Stromal cell of bone marrow (primary cell): ENCODE data around the gene ALX4.

Experiments
- DNase-seq: peaks from one replicate; pipeline ENCODE4 v3.0.0-alpha.2; 2012; ENCODE audit warnings: low read depth

ALX4 gene

GRCh38 chr11:44315947-44316658 is 6.2 kb upstream of the ALX4 start:
- no peak for DNase-seq

- no peak for DNase-seq
Observed at GRCh38 chr11:44314733-44315132, 4.8 kb upstream of the ALX4 start.

GRCh38 chr11:44313761-44314489 is 4.0 kb upstream of the ALX4 start:
- no peak for DNase-seq

- no peak for DNase-seq
Observed at GRCh38 chr11:44312876-44313275, 2.9 kb upstream of the ALX4 start.

- no peak for DNase-seq
Observed at GRCh38 chr11:44311339-44312261, 1.7 kb upstream of the ALX4 start.

GRCh38 chr11:44310463-44311272 is 729 bp upstream of the ALX4 start:
- DNase-seq: no peak

GRCh38 chr11:44310206-44310462 is 195 bp upstream of the ALX4 start:
- DNase-seq: no peak

- no peak for DNase-seq
Observed at GRCh38 chr11:44308923-44309477, 939 bp downstream of the ALX4 start.

GRCh38 chr11:44308256-44308922 is 1.6 kb downstream of the ALX4 start:
- no peak for DNase-seq

- DNase-seq: no peak
Observed at GRCh38 chr11:44307340-44308099, 2.4 kb downstream of the ALX4 start.

- no peak for DNase-seq
Observed at GRCh38 chr11:44306918-44307244, 3.1 kb downstream of the ALX4 start.

- no peak for DNase-seq
Observed at GRCh38 chr11:44306052-44306917, 3.7 kb downstream of the ALX4 start.

GRCh38 chr11:44305470-44306051 is 4.4 kb downstream of the ALX4 start:
- DNase-seq: no peak

GRCh38 chr11:44305026-44305469 is 4.9 kb downstream of the ALX4 start:
- no peak for DNase-seq

GRCh38 chr11:44304091-44305025 is 5.6 kb downstream of the ALX4 start:
- DNase-seq: no peak

- DNase-seq: no peak
Observed at GRCh38 chr11:44303401-44303938, 6.5 kb downstream of the ALX4 start.

GRCh38 chr11:44301564-44302271 is 8.2 kb downstream of the ALX4 start:
- no peak for DNase-seq
